ENCODE results near the gene PLA2G4F. TPM values are rescaled to one million over a fixed set of nuclear protein-coding genes. Genes with fewer than 3 reads are reported as not detected.

The PLA2G4F gene
- polyA plus RNA-seq, 1 of the 3 experiments (the other 2 are of a cell fraction): not detected

DNA sequence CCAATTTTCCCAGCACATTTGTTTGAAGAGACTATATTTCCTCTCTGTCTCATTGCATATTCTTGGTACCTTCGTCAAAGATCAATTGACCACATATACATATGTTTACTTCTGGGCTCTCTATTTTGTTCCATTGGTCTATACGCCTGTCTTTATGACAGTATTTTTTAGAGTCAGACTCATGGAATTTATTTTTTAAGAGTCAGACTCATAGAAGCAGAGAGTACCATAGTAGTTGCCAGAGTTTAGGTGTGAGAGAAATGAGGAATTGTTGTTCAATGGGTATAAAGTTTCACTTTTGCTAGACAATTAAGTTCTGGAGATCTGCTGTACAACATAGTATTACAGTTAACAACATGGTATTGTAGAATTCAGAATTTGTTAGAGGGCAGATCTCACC is 27.1 kb downstream of the PLA2G4F start:
- DNase-seq: no peak
- H3K4me3 ChIP-seq (ENCODE audit: low read depth in 2 of 2, low read length in 1 of 2): no peak overlapping the region
- no peaks in the 10 kb centered on the region for H3F3A ChIP-seq (replicated peaks; ENCODE audit: insufficient read depth)
- no peaks in the 10 kb centered on the region for H3K9me2 ChIP-seq
- H2AFZ ChIP-seq (ENCODE audit: low read depth): no peak overlapping the region
- TF ChIP-seq RCOR1 (IDR thresholded peaks at IDR 0.05; ENCODE audit: low read length) (no peak), POLR2AphosphoS5 (IDR thresholded peaks at IDR 0.05; ENCODE audit: low read depth, low read length) (no peak), GABPA (IDR thresholded peaks at IDR 0.05; ENCODE audit: low read depth) (no peak), TEAD4 (IDR thresholded peaks at IDR 0.05; ENCODE audit: borderline replicate concordance, insufficient read depth) (no peak), FOSL2 (IDR thresholded peaks at IDR 0.05; ENCODE audit: borderline replicate concordance, low read depth) (no peak), FOXJ3 (CRISPR knock-in tag; IDR thresholded peaks at IDR 0.05) (no peak), JUND (IDR thresholded peaks at IDR 0.05) (no peak), GATA2 (CRISPR knock-in tag; IDR thresholded peaks at IDR 0.05) (no peak)
- TF ChIP-seq, protein P1, sequence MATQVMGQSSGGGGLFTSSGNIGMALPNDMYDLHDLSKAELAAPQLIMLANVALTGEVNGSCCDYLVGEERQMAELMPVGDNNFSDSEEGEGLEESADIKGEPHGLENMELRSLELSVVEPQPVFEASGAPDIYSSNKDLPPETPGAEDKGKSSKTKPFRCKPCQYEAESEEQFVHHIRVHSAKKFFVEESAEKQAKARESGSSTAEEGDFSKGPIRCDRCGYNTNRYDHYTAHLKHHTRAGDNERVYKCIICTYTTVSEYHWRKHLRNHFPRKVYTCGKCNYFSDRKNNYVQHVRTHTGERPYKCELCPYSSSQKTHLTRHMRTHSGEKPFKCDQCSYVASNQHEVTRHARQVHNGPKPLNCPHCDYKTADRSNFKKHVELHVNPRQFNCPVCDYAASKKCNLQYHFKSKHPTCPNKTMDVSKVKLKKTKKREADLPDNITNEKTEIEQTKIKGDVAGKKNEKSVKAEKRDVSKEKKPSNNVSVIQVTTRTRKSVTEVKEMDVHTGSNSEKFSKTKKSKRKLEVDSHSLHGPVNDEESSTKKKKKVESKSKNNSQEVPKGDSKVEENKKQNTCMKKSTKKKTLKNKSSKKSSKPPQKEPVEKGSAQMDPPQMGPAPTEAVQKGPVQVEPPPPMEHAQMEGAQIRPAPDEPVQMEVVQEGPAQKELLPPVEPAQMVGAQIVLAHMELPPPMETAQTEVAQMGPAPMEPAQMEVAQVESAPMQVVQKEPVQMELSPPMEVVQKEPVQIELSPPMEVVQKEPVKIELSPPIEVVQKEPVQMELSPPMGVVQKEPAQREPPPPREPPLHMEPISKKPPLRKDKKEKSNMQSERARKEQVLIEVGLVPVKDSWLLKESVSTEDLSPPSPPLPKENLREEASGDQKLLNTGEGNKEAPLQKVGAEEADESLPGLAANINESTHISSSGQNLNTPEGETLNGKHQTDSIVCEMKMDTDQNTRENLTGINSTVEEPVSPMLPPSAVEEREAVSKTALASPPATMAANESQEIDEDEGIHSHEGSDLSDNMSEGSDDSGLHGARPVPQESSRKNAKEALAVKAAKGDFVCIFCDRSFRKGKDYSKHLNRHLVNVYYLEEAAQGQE (IDR thresholded peaks at IDR 0.05; ENCODE audit: low read depth, low read length): no peak
- TF ChIP-seq, protein P2, sequence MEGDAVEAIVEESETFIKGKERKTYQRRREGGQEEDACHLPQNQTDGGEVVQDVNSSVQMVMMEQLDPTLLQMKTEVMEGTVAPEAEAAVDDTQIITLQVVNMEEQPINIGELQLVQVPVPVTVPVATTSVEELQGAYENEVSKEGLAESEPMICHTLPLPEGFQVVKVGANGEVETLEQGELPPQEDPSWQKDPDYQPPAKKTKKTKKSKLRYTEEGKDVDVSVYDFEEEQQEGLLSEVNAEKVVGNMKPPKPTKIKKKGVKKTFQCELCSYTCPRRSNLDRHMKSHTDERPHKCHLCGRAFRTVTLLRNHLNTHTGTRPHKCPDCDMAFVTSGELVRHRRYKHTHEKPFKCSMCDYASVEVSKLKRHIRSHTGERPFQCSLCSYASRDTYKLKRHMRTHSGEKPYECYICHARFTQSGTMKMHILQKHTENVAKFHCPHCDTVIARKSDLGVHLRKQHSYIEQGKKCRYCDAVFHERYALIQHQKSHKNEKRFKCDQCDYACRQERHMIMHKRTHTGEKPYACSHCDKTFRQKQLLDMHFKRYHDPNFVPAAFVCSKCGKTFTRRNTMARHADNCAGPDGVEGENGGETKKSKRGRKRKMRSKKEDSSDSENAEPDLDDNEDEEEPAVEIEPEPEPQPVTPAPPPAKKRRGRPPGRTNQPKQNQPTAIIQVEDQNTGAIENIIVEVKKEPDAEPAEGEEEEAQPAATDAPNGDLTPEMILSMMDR (IDR thresholded peaks at IDR 0.05): no peak
- TF ChIP-seq, protein P3, sequence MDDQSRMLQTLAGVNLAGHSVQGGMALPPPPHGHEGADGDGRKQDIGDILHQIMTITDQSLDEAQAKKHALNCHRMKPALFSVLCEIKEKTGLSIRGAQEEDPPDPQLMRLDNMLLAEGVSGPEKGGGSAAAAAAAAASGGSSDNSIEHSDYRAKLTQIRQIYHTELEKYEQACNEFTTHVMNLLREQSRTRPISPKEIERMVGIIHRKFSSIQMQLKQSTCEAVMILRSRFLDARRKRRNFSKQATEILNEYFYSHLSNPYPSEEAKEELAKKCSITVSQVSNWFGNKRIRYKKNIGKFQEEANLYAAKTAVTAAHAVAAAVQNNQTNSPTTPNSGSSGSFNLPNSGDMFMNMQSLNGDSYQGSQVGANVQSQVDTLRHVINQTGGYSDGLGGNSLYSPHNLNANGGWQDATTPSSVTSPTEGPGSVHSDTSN (IDR thresholded peaks at IDR 0.05): no peak
- TF ChIP-seq, protein P4, sequence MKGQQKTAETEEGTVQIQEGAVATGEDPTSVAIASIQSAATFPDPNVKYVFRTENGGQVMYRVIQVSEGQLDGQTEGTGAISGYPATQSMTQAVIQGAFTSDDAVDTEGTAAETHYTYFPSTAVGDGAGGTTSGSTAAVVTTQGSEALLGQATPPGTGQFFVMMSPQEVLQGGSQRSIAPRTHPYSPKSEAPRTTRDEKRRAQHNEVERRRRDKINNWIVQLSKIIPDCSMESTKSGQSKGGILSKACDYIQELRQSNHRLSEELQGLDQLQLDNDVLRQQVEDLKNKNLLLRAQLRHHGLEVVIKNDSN (IDR thresholded peaks at IDR 0.05; ENCODE audit: borderline replicate concordance, low read depth): no peak
- TF ChIP-seq, protein P5, sequence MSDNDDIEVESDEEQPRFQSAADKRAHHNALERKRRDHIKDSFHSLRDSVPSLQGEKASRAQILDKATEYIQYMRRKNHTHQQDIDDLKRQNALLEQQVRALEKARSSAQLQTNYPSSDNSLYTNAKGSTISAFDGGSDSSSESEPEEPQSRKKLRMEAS (IDR thresholded peaks at IDR 0.05; ENCODE audit: low read depth): no peak
- TF ChIP-seq, protein P6, sequence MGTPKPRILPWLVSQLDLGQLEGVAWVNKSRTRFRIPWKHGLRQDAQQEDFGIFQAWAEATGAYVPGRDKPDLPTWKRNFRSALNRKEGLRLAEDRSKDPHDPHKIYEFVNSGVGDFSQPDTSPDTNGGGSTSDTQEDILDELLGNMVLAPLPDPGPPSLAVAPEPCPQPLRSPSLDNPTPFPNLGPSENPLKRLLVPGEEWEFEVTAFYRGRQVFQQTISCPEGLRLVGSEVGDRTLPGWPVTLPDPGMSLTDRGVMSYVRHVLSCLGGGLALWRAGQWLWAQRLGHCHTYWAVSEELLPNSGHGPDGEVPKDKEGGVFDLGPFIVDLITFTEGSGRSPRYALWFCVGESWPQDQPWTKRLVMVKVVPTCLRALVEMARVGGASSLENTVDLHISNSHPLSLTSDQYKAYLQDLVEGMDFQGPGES (IDR thresholded peaks at IDR 0.05; ENCODE audit: low read depth, low read length): no peak
- H3K36me3 ChIP-seq (replicated peaks in 1 of 2; ENCODE audit: control insufficient read depth in 1 of 2, insufficient read depth in 2 of 2, low read length in 1 of 2): no peaks in the 10 kb centered on the region
- H4K20me1 ChIP-seq (ENCODE audit: insufficient read depth): no peaks in the 10 kb centered on the region
- no peak overlapping the region for H3K9ac ChIP-seq
- WGBS (ENCODE audit: low lambda C conversion rate): 54% methylated on average over 2 of the region's 2 CpGs
- ChIA-PET CTCF (interaction anchor here (1.1 to 2.5 kb wide), 3 partner anchors 9 to 72 kb away, joined by 3 to 6 read pairs (median 4); no protein-coding TSS in a partner anchor), POLR2A (no interaction called here)
- H3K9me3 ChIP-seq: no peaks in the 10 kb centered on the region
- no peaks in the 10 kb centered on the region for H3K79me2 ChIP-seq (ENCODE audit: insufficient read depth)
- no peak overlapping the region for H3K4me2 ChIP-seq
- H3K4me1 ChIP-seq (ENCODE audit: control insufficient read depth in 1 of 2, insufficient read depth in 2 of 2, low read depth in 1 of 2, low read length in 1 of 2): peaks cover 0 to 3% of the 10 kb centered on the region in 2 experiments; a peak in 1 of 4 replicates
- no peak overlapping the region for H3K27ac ChIP-seq (ENCODE audit: low read depth in 2 of 2, low read length in 1 of 2)
- H3K27me3 ChIP-seq (ENCODE audit: insufficient read depth): peaks cover 18% of the 10 kb centered on the region
